ENCODE measurements around the gene LMX1B. TPM values are rescaled to one million over a fixed set of nuclear protein-coding genes. Genes with fewer than 3 reads are reported as not detected.

The LMX1B gene
- total RNA-seq, 1 experiment from 2014 or later: 12.4 TPM

DNA sequence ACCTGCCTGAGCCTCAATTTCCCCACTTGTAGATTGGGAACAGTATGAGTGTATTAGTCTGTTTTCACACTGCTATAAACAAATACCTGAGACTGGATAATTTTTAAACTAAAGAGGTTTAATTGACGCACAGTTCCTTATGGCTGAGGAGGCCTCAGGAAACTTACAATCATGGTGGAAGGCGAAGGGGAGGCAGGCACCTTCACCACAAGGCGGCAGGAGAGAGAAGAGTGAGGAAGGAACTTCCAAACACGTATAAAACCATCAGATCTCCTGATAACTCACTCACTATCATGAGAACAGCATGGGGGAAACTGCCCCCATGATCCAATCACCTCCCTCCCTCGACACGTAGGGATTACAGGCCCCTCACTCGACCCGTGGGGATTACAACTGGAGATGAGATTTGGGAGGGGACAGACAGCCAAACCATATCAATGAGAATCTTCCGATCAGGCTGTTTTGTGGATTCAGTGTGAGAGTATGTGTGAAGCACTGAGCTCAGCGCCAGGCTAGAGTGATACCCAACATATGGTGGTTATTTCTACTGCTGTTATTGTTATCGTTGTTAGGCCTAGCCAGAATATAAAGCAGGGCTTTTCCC is 14.6 kb upstream of the LMX1B start:
- ATAC-seq (peak; percentile 67), DNase-seq (ENCODE audit: low spot score) (peak; percentile 53)
- Mint-ChIP-seq H3K4me1 (no peaks in the 10 kb centered on the region), H3K27me3 (ENCODE audit: low read depth) (no peaks in the 10 kb centered on the region), H3K36me3 (no peaks in the 10 kb centered on the region), H3K4me3 (no peak overlapping the region), H3K9me3 (peaks cover 9% of the 10 kb centered on the region), H3K27ac (no peak overlapping the region)
- POLR2A ChIA-PET: no interaction called here
- no peak for TF ChIP-seq ZNF219 (CRISPR knock-in tag; IDR thresholded peaks at IDR 0.05; ENCODE audit: borderline replicate concordance)
- TF ChIP-seq NFYB (CRISPR knock-in tag; conservative IDR thresholded peaks at IDR 0.05; ENCODE audit: low read depth): no peak
- TF ChIP-seq, protein P1, sequence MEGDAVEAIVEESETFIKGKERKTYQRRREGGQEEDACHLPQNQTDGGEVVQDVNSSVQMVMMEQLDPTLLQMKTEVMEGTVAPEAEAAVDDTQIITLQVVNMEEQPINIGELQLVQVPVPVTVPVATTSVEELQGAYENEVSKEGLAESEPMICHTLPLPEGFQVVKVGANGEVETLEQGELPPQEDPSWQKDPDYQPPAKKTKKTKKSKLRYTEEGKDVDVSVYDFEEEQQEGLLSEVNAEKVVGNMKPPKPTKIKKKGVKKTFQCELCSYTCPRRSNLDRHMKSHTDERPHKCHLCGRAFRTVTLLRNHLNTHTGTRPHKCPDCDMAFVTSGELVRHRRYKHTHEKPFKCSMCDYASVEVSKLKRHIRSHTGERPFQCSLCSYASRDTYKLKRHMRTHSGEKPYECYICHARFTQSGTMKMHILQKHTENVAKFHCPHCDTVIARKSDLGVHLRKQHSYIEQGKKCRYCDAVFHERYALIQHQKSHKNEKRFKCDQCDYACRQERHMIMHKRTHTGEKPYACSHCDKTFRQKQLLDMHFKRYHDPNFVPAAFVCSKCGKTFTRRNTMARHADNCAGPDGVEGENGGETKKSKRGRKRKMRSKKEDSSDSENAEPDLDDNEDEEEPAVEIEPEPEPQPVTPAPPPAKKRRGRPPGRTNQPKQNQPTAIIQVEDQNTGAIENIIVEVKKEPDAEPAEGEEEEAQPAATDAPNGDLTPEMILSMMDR (IDR thresholded peaks at IDR 0.05): 0 out of 2 replicates have a peak, but pooled peaks have one; percentile 17
- no peak for TF ChIP-seq HMGA2 (CRISPR knock-in tag; IDR thresholded peaks at IDR 0.05)
- TF ChIP-seq TP53 (CRISPR knock-in tag; IDR thresholded peaks at IDR 0.05): no peak
- TF ChIP-seq SMAD3 (CRISPR knock-in tag; IDR thresholded peaks at IDR 0.05; ENCODE audit: borderline replicate concordance): no peak
- CTCF ChIA-PET: interaction anchor here (0.5 to 2.6 kb wide), 23 partner anchors 11 to 182 kb away, joined by 3 to 19 read pairs (median 4); no protein-coding TSS in a partner anchor

DNA sequence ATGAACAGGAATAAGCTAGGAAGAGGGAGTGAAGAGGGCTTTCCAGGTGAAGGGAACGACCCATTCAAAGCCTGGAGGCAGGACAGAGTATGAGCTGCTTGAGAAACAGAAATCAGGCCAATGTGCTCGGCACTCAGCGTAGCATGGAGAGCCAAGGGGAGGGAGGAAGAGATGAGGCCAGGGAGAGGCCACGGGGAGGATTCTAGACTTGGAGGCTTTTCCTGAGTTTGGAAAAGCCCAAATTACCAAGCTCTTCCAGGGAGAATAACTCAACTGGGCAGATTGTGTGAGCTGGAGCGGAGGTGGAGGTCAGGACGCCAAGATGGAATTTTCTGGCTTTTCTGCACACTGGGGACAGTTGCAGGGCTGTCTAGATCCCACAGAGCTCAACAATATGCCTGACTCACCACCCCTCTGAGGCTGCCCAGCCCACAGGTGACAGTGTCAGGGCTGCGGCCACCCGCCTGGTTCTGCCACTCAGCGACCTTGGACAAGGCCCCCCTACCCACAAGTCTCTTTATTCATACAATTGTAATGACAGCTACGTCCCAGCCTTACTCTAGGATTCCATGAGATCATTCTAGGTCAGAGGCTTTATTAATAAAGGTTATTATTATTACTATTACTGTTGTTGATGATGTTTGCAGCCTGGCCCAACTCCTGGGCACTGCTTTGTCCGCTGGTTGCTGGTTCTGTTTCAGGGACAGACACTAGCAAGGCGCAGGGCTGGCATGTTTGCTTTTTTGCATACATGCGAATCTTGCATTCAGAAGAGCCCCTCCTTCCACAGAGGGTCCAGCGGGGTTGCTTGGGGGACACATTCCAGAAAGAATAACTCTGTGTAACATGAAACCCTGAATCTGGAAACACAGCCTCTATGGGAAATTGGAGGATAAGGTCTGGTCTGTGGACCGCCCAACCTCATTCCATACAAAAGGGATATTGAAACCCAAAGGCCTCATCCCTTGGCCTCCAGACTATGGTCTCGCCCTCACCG is 9.4 kb upstream of the LMX1B start:
- Mint-ChIP-seq H3K9me3 (no peaks in the 10 kb centered on the region), H3K4me1 (no peaks in the 10 kb centered on the region), H3K27me3 (ENCODE audit: low read depth) (peaks cover 39% of the 10 kb centered on the region), H3K4me3 (no peak overlapping the region), H3K36me3 (no peaks in the 10 kb centered on the region), H3K27ac (0 out of 2 replicates have a peak overlapping the region, but pooled peaks have one; percentile 6)
- no peak for ATAC-seq
- CTCF ChIA-PET: interaction anchor here (1.0 to 2.9 kb wide), 6 partner anchors 46 to 177 kb away, joined by 4 to 14 read pairs (median 11); no protein-coding TSS in a partner anchor
- DNase-seq (ENCODE audit: low spot score): no peak
- POLR2A ChIA-PET: no interaction called here
- TF ChIP-seq, protein P2, sequence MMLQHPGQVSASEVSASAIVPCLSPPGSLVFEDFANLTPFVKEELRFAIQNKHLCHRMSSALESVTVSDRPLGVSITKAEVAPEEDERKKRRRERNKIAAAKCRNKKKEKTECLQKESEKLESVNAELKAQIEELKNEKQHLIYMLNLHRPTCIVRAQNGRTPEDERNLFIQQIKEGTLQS (CRISPR knock-in tag; conservative IDR thresholded peaks at IDR 0.05): no peak
- no peak for TF ChIP-seq ZBTB21 (CRISPR knock-in tag; IDR thresholded peaks at IDR 0.05; ENCODE audit: borderline replicate concordance)
- TF ChIP-seq, protein P3, sequence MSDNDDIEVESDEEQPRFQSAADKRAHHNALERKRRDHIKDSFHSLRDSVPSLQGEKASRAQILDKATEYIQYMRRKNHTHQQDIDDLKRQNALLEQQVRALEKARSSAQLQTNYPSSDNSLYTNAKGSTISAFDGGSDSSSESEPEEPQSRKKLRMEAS (CRISPR knock-in tag; IDR thresholded peaks at IDR 0.05): no peak
- TF ChIP-seq GRHL2 (CRISPR knock-in tag; IDR thresholded peaks at IDR 0.05; ENCODE audit: insufficient replicate concordance, severe bottlenecking): no peak
- TF ChIP-seq, protein P4, sequence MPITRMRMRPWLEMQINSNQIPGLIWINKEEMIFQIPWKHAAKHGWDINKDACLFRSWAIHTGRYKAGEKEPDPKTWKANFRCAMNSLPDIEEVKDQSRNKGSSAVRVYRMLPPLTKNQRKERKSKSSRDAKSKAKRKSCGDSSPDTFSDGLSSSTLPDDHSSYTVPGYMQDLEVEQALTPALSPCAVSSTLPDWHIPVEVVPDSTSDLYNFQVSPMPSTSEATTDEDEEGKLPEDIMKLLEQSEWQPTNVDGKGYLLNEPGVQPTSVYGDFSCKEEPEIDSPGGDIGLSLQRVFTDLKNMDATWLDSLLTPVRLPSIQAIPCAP (CRISPR knock-in tag; IDR thresholded peaks at IDR 0.05): no peak
- TF ChIP-seq NR3C1 (CRISPR knock-in tag; conservative IDR thresholded peaks at IDR 0.05; ENCODE audit: low read depth): no peak
- TF ChIP-seq, protein P5, sequence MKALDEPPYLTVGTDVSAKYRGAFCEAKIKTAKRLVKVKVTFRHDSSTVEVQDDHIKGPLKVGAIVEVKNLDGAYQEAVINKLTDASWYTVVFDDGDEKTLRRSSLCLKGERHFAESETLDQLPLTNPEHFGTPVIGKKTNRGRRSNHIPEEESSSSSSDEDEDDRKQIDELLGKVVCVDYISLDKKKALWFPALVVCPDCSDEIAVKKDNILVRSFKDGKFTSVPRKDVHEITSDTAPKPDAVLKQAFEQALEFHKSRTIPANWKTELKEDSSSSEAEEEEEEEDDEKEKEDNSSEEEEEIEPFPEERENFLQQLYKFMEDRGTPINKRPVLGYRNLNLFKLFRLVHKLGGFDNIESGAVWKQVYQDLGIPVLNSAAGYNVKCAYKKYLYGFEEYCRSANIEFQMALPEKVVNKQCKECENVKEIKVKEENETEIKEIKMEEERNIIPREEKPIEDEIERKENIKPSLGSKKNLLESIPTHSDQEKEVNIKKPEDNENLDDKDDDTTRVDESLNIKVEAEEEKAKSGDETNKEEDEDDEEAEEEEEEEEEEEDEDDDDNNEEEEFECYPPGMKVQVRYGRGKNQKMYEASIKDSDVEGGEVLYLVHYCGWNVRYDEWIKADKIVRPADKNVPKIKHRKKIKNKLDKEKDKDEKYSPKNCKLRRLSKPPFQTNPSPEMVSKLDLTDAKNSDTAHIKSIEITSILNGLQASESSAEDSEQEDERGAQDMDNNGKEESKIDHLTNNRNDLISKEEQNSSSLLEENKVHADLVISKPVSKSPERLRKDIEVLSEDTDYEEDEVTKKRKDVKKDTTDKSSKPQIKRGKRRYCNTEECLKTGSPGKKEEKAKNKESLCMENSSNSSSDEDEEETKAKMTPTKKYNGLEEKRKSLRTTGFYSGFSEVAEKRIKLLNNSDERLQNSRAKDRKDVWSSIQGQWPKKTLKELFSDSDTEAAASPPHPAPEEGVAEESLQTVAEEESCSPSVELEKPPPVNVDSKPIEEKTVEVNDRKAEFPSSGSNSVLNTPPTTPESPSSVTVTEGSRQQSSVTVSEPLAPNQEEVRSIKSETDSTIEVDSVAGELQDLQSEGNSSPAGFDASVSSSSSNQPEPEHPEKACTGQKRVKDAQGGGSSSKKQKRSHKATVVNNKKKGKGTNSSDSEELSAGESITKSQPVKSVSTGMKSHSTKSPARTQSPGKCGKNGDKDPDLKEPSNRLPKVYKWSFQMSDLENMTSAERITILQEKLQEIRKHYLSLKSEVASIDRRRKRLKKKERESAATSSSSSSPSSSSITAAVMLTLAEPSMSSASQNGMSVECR (CRISPR knock-in tag; IDR thresholded peaks at IDR 0.05; ENCODE audit: borderline replicate concordance): no peak
- TF ChIP-seq, protein P6, sequence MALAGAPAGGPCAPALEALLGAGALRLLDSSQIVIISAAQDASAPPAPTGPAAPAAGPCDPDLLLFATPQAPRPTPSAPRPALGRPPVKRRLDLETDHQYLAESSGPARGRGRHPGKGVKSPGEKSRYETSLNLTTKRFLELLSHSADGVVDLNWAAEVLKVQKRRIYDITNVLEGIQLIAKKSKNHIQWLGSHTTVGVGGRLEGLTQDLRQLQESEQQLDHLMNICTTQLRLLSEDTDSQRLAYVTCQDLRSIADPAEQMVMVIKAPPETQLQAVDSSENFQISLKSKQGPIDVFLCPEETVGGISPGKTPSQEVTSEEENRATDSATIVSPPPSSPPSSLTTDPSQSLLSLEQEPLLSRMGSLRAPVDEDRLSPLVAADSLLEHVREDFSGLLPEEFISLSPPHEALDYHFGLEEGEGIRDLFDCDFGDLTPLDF (CRISPR knock-in tag; IDR thresholded peaks at IDR 0.05): no peak
- no peak for TF ChIP-seq TCF7 (CRISPR knock-in tag; IDR thresholded peaks at IDR 0.05; ENCODE audit: low read depth)
- no peak for TF ChIP-seq NFE2L1 (CRISPR knock-in tag; IDR thresholded peaks at IDR 0.05)
- TF ChIP-seq FOXK1 (CRISPR knock-in tag; IDR thresholded peaks at IDR 0.05): no peak
- TF ChIP-seq ZNF416 (CRISPR knock-in tag; IDR thresholded peaks at IDR 0.05): no peak
- TF ChIP-seq RORB (CRISPR knock-in tag; IDR thresholded peaks at IDR 0.05): no peak
- TF ChIP-seq, protein P7, sequence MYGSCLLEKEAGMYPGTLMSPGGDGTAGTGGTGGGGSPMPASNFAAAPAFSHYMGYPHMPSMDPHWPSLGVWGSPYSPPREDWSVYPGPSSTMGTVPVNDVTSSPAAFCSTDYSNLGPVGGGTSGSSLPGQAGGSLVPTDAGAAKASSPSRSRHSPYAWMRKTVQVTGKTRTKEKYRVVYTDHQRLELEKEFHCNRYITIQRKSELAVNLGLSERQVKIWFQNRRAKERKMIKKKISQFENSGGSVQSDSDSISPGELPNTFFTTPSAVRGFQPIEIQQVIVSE (CRISPR knock-in tag; IDR thresholded peaks at IDR 0.05; ENCODE audit: borderline replicate concordance): no peak
- TF ChIP-seq SMAD4 (CRISPR knock-in tag; IDR thresholded peaks at IDR 0.05): no peak
- no peak for TF ChIP-seq PRRX2 (CRISPR knock-in tag; IDR thresholded peaks at IDR 0.05)

Data from WTC11 (cell line).